Thoracic aorta (tissue), 2 donors: ENCODE measurements around the gene NELL1. TPM values are rescaled to one million over a fixed set of nuclear protein-coding genes. Genes with fewer than 3 reads are reported as not detected.

Source experiments
- ATAC-seq: fragments of 150-250 bp; one replicate; pipeline ENCODE4 v1.8.0; 2017; ENCODE audit warnings: low read depth; ENCODE audit not compliant: insufficient number of reproducible peaks, low FRiP score
- DNase-seq: peaks from one replicate; pipeline ENCODE4 v3.0.0-alpha.2; 2020; ENCODE audit warnings: low spot score
- H3K27ac ChIP-seq, 2 donors: fragments of 200-600 bp; sonication (generic); 1 replicate in 1 of 2; 2 replicates in 1 of 2; pipeline ENCODE4 v1.5.1; 2016; ENCODE audit warnings: mild to moderate bottlenecking in 2 of 2, moderate library complexity in 2 of 2
- H3K27me3 ChIP-seq: fragments of 200-600 bp; sonication (generic); replicated peaks from 2 replicates; pipeline ENCODE4 v1.6.0; 2016; ENCODE audit warnings: mild to moderate bottlenecking; ENCODE audit not compliant: insufficient read depth
- H3K36me3 ChIP-seq: fragments of 200-600 bp; sonication (generic); one replicate; pipeline ENCODE4 v1.5.1; 2016
- H3K4me1 ChIP-seq, 2 donors: fragments of 200-600 bp; sonication (generic); 1 replicate in 1 of 2; 2 replicates in 1 of 2; pipeline versions ENCODE4 v1.5.1 to v1.6.0; 2016; ENCODE audit warnings: low read depth in 2 of 2, mild to moderate bottlenecking in 1 of 2; ENCODE audit not compliant: control insufficient read depth in 1 of 2
- H3K4me3 ChIP-seq: fragments of 200-600 bp; sonication (generic); 2 replicates; pipeline ENCODE4 v1.5.1; 2016; ENCODE audit warnings: mild to moderate bottlenecking
- H3K9me3 ChIP-seq: fragments of 200-600 bp; sonication (generic); 2 replicates; pipeline ENCODE4 v1.5.1; 2016
- total RNA-seq, 2 donors: library from RNA; depleted of rRNA; stranded (reverse); fragments of >200 nt; gene quantifications; one replicate each; pipeline versions ENCODE4 v1.1.0 to v1.2.3, GENCODE V29; 2016
- TF ChIP-seq, protein P1 (sequence below): fragments of 200-600 bp; sonication (generic); IDR thresholded peaks from one replicate; pipeline ENCODE4 v1.5.1; 2019; ENCODE audit warnings: antibody characterized with exemption

Gene NELL1
- total RNA-seq, 2 donors from 2014 or later = 0.78 TPM; not detected in 1

- Histone ChIP-seq H3K4me1 (no peaks in the 10 kb centered on the region), H3K9me3 (no peaks in the 10 kb centered on the region), H3K27ac (no peak overlapping the region), H3K27me3 (no peaks in the 10 kb centered on the region), H3K36me3 (no peaks in the 10 kb centered on the region), H3K4me3 (no peak overlapping the region)
- no peak for DNase-seq
- TF ChIP-seq, protein P1, sequence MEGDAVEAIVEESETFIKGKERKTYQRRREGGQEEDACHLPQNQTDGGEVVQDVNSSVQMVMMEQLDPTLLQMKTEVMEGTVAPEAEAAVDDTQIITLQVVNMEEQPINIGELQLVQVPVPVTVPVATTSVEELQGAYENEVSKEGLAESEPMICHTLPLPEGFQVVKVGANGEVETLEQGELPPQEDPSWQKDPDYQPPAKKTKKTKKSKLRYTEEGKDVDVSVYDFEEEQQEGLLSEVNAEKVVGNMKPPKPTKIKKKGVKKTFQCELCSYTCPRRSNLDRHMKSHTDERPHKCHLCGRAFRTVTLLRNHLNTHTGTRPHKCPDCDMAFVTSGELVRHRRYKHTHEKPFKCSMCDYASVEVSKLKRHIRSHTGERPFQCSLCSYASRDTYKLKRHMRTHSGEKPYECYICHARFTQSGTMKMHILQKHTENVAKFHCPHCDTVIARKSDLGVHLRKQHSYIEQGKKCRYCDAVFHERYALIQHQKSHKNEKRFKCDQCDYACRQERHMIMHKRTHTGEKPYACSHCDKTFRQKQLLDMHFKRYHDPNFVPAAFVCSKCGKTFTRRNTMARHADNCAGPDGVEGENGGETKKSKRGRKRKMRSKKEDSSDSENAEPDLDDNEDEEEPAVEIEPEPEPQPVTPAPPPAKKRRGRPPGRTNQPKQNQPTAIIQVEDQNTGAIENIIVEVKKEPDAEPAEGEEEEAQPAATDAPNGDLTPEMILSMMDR = no peak
- ATAC-seq = no peak
Measured at GRCh38 chr11:21307874-21308273, 638.5 kb downstream of the NELL1 start.

DNA sequence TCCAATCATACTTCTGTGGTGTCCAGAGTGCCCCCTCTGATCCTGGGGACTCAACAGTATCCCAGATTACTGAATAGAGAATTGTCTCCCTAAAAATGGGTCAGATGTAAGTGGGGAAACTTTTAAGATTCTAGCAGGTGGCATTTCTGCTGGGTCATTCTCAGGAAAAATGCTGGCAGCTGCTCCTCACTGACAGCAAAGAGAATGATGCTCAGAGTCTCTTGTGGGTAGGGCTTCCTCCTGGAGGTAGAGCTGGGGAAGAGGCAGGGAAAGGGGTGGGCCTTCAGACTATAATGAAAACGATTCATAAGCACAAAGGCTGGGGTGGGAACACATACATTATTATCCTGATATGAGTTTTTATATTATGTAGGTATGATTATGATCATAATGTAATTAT is 647.2 kb downstream of the NELL1 start:
- TF ChIP-seq, protein P1 = no peak
- H3K9me3 ChIP-seq = no peaks in the 10 kb centered on the region
- H3K36me3 ChIP-seq = no peaks in the 10 kb centered on the region
- DNase-seq (no peak), ATAC-seq (no peak)
- H3K27me3 ChIP-seq = no peaks in the 10 kb centered on the region
- no peak overlapping the region for H3K27ac ChIP-seq
- H3K4me3 ChIP-seq = no peak overlapping the region
- H3K4me1 ChIP-seq = no peaks in the 10 kb centered on the region

DNA sequence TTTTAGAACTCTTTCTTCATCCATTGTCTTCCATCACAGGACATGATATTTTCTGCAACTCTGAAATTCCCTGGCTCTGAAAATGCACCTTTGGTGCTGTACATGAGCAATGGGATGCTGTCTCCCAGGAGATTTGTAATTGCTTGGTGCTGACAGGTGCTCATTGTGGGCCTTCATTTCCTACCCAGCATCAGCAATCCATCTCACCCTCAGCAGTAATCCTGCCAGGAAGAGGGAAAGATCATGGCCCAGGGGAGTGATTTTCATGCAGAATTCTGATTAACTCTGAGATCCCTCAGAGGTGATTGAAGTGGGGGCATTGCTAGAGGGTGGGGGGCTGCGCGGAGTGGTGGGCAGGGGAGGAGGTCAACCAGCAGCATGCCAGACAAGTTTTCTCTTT is 651.7 kb downstream of the NELL1 start:
- no peaks in the 10 kb centered on the region for H3K36me3 ChIP-seq
- no peak for ATAC-seq
- H3K4me1 ChIP-seq = no peaks in the 10 kb centered on the region
- DNase-seq = no peak
- H3K9me3 ChIP-seq = no peaks in the 10 kb centered on the region
- H3K27ac ChIP-seq = no peak overlapping the region
- TF ChIP-seq, protein P1 = no peak
- H3K27me3 ChIP-seq = no peaks in the 10 kb centered on the region
- H3K4me3 ChIP-seq = no peak overlapping the region

DNA sequence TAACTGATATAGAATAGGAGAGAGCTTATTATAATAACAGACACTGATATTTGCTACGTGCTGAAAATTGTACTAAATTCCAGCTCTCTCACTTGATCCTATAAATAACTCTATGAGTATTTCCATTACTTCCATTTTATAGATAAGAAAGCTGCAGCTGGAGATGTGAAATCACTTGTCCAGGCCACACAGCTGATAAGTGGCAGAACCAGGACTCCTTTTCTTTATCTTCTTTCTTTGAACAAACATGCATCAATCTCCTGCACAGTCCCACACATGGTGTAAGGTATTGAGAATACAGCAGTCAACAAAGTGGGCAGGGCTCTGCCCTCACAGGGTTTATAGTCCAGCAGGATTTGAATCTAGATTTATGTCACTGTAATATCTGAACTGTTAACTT is 652.1 kb downstream of the NELL1 start:
- Histone ChIP-seq H3K27me3 (no peaks in the 10 kb centered on the region), H3K36me3 (no peaks in the 10 kb centered on the region), H3K4me1 (no peaks in the 10 kb centered on the region), H3K9me3 (no peaks in the 10 kb centered on the region), H3K4me3 (no peak overlapping the region), H3K27ac (no peak overlapping the region)
- no peak for ATAC-seq
- DNase-seq = no peak
- TF ChIP-seq, protein P1 = no peak

DNA sequence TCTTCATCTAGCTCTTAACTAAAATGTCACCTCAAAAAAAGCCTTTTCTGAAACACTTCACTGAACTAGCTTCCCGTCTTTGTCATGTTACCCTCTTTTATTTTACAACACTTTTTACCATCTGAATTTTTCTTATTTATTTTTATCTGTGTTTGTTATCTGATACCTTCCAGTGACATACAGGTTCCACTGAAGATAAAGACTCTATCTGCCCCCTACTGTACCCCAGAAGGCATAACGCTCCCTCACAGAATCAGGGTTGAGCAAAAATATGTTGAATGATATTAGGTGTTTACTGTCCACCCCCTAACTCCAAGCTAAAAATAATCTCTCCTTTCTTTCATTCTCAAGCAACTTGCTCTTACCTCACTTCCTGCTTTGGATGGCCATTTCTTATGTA is 654.2 kb downstream of the NELL1 start:
- DNase-seq (no peak), ATAC-seq (no peak)
- TF ChIP-seq, protein P1 = no peak
- Histone ChIP-seq H3K9me3 (no peaks in the 10 kb centered on the region), H3K27ac (no peak overlapping the region), H3K36me3 (no peaks in the 10 kb centered on the region), H3K4me3 (no peak overlapping the region), H3K27me3 (no peaks in the 10 kb centered on the region), H3K4me1 (no peaks in the 10 kb centered on the region)
